Endothelial cell (in vitro differentiated cells): ENCODE results near the gene ULK1. TPM values are rescaled to one million over a fixed set of nuclear protein-coding genes. Genes with fewer than 3 reads are reported as not detected.

Source experiments
- DNase-seq: peaks from one replicate; pipeline ENCODE4 v3.0.0; 2021; ENCODE audit warnings: low spot score
- H3K27ac Mint-ChIP-seq: one replicate; pipeline ENCODE4 v1.8.0; 2021; ENCODE audit warnings: mixed read lengths, inconsistent platforms; ENCODE audit not compliant: unreplicated experiment
- H3K27me3 Mint-ChIP-seq: one replicate; pipeline ENCODE4 v1.8.0; 2021; ENCODE audit warnings: mild to moderate bottlenecking, moderate library complexity, mixed read lengths, inconsistent platforms; ENCODE audit not compliant: unreplicated experiment
- H3K36me3 Mint-ChIP-seq: one replicate; pipeline ENCODE4 v1.8.0; 2021; ENCODE audit warnings: mild to moderate bottlenecking, low read depth, mixed read lengths, inconsistent platforms; ENCODE audit not compliant: unreplicated experiment
- H3K4me1 Mint-ChIP-seq: one replicate; pipeline ENCODE4 v1.8.0; 2021; ENCODE audit warnings: mild to moderate bottlenecking, mixed read lengths, inconsistent platforms; ENCODE audit not compliant: unreplicated experiment
- H3K4me3 Mint-ChIP-seq: one replicate; pipeline ENCODE4 v1.8.0; 2021; ENCODE audit warnings: mild to moderate bottlenecking, mixed read lengths, inconsistent platforms; ENCODE audit not compliant: unreplicated experiment
- H3K9me3 Mint-ChIP-seq: one replicate; pipeline ENCODE4 v1.8.0; 2021; ENCODE audit warnings: mixed read lengths, inconsistent platforms; ENCODE audit not compliant: unreplicated experiment
- total RNA-seq: library from RNA; stranded (reverse); fragmentation: NEBNext Ultra II Directional; extraction: Animal tissue kit (Norgen Biotek cat#: 25700); gene quantifications from one replicate; pipeline ENCODE4 v1.2.1, GENCODE V29; 2021; ENCODE audit not compliant: unreplicated experiment
- TF ChIP-seq, protein P1 (sequence below): fragments of 200-600 bp; sonication (generic); IDR thresholded peaks from one replicate; pipeline ENCODE4 v1.5.0; 2021; ENCODE audit warnings: antibody characterized with exemption; ENCODE audit not compliant: unreplicated experiment

ULK1 gene
- total RNA-seq, 1 donor from 2014 or later, result 53.7 TPM

DNA sequence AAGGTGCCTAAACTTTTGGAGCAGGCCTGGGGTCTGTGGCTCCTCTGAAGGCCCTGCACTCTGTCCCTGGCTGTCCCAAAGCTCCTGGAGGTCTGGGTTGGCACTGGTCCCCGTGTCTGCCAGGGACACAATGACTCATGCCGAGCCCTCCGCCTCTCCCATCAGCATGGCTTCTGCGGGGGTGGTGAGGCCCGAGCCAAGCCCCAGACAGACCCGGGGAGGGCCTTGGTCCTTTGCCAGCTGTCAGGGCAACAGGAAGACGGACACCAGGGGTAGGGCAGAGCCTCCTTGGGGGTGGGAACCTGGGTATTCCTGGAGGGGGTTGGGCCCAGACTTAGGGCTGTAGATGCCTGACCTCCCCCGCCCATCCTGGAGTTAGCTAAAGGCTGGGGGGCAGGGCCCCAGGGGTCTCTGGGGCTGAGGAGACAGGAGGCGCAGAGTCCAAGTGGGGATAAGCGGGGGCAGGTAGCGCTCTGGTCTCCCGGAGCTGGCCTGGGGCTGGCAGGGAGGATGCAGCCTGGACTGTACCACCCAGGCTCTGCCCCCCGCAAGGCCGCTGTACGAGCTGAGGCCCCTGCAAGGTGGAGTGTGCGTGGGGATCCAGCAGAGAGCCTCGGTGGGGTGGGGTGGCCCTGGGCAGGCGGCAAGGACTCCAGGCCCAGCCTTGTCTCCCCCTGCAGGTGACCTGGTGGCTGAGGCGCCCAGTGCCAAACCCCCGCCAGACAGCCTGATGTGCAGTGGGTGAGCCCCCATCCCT is 18.3 kb downstream of the ULK1 start:
- Mint-ChIP-seq H3K4me1 (no peaks in the 10 kb centered on the region), H3K9me3 (no peaks in the 10 kb centered on the region), H3K36me3 (no peaks in the 10 kb centered on the region), H3K4me3 (no peak overlapping the region), H3K27me3 (peaks cover 2% of the 10 kb centered on the region), H3K27ac (no peak overlapping the region)
- TF ChIP-seq, protein P1, sequence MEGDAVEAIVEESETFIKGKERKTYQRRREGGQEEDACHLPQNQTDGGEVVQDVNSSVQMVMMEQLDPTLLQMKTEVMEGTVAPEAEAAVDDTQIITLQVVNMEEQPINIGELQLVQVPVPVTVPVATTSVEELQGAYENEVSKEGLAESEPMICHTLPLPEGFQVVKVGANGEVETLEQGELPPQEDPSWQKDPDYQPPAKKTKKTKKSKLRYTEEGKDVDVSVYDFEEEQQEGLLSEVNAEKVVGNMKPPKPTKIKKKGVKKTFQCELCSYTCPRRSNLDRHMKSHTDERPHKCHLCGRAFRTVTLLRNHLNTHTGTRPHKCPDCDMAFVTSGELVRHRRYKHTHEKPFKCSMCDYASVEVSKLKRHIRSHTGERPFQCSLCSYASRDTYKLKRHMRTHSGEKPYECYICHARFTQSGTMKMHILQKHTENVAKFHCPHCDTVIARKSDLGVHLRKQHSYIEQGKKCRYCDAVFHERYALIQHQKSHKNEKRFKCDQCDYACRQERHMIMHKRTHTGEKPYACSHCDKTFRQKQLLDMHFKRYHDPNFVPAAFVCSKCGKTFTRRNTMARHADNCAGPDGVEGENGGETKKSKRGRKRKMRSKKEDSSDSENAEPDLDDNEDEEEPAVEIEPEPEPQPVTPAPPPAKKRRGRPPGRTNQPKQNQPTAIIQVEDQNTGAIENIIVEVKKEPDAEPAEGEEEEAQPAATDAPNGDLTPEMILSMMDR, result no peak
- no peak for DNase-seq

DNA sequence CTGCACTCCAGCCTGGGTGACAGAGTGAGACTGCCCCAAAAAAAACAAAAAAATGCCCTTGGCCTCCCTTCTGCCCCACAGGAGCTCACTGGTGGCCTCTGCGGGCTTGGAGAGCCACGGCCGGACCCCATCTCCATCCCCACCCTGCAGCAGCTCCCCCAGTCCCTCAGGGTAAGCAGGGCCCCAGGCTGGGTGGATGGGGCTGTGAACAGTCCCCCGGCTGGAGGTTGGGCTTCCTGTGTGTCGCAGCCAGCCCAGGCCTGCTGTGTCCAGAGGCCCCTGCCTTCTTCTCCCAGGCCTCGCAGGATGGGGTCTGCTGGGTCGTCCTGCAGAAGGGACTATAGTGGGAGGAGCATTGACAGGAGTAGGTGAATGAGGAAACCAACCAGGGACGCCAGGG is 19.2 kb downstream of the ULK1 start:
- Mint-ChIP-seq H3K4me1 (no peaks in the 10 kb centered on the region), H3K4me3 (no peak overlapping the region), H3K36me3 (no peaks in the 10 kb centered on the region), H3K27me3 (peaks cover 2% of the 10 kb centered on the region), H3K27ac (no peak overlapping the region), H3K9me3 (no peaks in the 10 kb centered on the region)
- TF ChIP-seq, protein P1, result no peak
- no peak for DNase-seq

DNA sequence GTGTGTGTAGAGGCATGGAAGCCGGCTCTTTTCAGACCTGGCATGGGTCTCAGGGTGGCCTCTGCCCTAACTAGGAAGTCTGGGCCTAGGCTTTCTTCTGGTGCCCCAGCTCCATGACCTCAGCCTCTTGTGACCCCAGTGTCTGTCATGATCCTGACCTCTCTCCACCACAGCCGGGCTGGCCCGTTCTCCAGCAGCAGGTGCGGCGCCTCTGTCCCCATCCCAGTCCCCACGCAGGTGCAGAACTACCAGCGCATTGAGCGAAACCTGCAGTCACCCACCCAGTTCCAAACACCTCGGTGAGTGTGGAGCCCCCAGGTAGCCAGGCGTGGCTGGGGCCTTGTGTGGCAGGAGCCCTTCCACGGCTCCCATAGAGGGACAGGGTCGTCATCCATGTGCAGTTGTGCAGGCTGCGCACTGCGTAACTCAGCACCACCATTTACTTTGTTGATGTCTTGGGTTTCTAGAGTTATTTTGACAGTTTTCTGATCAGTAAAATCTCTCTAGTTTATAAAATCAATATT is 19.8 kb downstream of the ULK1 start:
- Mint-ChIP-seq H3K27ac (no peak overlapping the region), H3K9me3 (no peaks in the 10 kb centered on the region), H3K4me1 (no peaks in the 10 kb centered on the region), H3K27me3 (peaks cover 2% of the 10 kb centered on the region), H3K4me3 (no peak overlapping the region), H3K36me3 (no peaks in the 10 kb centered on the region)
- TF ChIP-seq, protein P1, result no peak
- DNase-seq, result no peak

DNA sequence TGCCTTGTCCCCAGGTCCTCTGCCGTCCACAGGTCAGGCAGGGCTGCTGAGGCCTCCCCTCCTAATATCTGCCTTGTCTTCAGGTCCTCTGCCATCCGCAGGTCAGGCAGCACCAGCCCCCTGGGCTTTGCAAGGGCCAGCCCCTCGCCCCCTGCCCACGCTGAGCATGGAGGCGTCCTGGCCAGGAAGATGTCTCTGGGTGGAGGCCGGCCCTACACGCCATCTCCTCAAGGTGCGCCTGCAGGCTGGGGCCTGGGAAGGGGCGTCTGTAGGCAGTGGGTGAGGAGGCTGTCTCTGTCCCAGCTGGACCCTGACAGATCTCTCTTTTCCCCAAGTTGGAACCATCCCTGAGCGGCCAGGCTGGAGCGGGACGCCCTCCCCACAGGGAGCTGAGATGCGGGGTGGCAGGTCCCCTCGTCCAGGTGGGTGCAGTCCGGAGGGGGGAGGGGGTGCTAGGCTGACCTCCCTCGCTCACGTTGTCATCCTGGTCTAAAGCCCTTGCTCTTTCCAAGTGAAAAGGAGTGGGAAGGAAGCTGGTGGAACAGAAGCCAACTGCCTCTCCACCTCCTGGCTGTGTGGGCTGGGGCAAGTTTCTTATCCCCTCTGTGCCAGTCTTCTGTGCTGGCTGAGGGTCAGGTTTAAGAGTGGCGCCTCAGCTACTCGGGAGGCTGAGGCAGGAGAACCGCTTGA is 20.7 kb downstream of the ULK1 start:
- H3K36me3 Mint-ChIP-seq, result no peaks in the 10 kb centered on the region
- no peaks in the 10 kb centered on the region for H3K4me1 Mint-ChIP-seq
- TF ChIP-seq, protein P1, result no peak
- no peak overlapping the region for H3K4me3 Mint-ChIP-seq
- H3K9me3 Mint-ChIP-seq, result no peaks in the 10 kb centered on the region
- no peak overlapping the region for H3K27ac Mint-ChIP-seq
- peaks cover 2% of the 10 kb centered on the region for H3K27me3 Mint-ChIP-seq
- DNase-seq, result no peak

DNA sequence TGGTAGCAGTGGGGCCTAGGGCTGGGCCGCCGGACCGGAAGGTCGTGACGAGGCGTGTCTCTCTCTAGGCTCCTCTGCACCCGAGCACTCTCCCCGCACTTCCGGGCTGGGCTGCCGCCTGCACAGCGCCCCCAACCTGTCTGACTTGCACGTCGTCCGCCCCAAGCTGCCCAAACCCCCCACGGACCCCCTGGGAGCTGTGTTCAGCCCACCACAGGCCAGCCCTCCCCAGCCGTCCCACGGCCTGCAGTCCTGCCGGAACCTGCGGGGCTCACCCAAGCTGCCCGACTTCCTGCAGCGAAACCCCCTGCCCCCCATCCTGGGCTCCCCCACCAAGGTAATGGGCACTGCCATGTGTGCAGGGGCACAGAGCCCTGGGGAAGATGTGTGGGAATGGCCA is 21.4 kb downstream of the ULK1 start:
- Mint-ChIP-seq H3K4me3 (no peak overlapping the region), H3K27ac (no peak overlapping the region), H3K36me3 (peaks cover 4% of the 10 kb centered on the region), H3K9me3 (no peaks in the 10 kb centered on the region), H3K4me1 (no peaks in the 10 kb centered on the region), H3K27me3 (peaks cover 2% of the 10 kb centered on the region)
- no peak for DNase-seq
- TF ChIP-seq, protein P1, result no peak
